ENCODE measurements around the gene LIN28A. TPM values are rescaled to one million over a fixed set of nuclear protein-coding genes. Genes with fewer than 3 reads are reported as not detected.

Gene LIN28A
- total RNA-seq, 1 experiment from 2014 or later = 1,289 TPM

DNA sequence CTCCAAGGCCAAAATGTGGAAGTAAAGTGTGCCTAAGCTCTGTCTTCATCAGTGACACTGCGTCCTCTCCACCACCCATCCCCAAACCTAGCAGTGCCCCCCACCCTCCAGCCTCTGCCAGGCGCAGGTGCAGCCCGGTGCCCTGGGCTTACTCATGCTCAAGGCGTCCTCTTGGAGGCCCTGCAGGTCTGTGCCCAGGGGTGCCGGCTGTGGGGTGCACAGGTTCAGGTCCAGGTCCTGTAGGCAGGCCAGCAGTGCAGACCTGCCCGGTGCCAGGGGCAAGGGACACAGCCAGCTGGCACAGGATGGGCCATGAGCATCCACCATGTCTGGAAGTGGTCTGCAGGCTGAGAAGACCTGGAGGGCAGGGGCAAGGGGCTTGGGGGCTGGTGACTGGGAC lies 43.2 kb upstream of the LIN28A start:
- TF ChIP-seq, protein P1, sequence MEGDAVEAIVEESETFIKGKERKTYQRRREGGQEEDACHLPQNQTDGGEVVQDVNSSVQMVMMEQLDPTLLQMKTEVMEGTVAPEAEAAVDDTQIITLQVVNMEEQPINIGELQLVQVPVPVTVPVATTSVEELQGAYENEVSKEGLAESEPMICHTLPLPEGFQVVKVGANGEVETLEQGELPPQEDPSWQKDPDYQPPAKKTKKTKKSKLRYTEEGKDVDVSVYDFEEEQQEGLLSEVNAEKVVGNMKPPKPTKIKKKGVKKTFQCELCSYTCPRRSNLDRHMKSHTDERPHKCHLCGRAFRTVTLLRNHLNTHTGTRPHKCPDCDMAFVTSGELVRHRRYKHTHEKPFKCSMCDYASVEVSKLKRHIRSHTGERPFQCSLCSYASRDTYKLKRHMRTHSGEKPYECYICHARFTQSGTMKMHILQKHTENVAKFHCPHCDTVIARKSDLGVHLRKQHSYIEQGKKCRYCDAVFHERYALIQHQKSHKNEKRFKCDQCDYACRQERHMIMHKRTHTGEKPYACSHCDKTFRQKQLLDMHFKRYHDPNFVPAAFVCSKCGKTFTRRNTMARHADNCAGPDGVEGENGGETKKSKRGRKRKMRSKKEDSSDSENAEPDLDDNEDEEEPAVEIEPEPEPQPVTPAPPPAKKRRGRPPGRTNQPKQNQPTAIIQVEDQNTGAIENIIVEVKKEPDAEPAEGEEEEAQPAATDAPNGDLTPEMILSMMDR (conservative IDR thresholded peaks at IDR 0.05) = no peak
- no peak overlapping the region for H2BK15ac ChIP-seq (ENCODE audit: low read depth, low read length)
- H3K79me2 ChIP-seq (ENCODE audit: insufficient read depth, low read length) = no peaks in the 10 kb centered on the region
- no peaks in the 10 kb centered on the region for H3K4me1 ChIP-seq (ENCODE audit: insufficient read depth, low read length)
- H3K4me3 Mint-ChIP-seq = no peak overlapping the region
- no peak overlapping the region for H2BK20ac ChIP-seq (ENCODE audit: low read depth, low read length, poor library complexity, severe bottlenecking)
- H3K27me3 ChIP-seq (ENCODE audit: insufficient read depth, low read length) = no peaks in the 10 kb centered on the region
- no peaks in the 10 kb centered on the region for H3K9me3 ChIP-seq (ENCODE audit: control insufficient read depth, low read depth, low read length)
- no peak overlapping the region for H2AFZ ChIP-seq (ENCODE audit: low read length)
- H3K9me3 Mint-ChIP-seq = peaks cover 0 to 3% of the 10 kb centered on the region in 2 experiments; a peak in 3 of 5 replicates
- no peaks in the 10 kb centered on the region for H3K36me3 Mint-ChIP-seq (ENCODE audit: insufficient read depth in 1 of 3, low read depth in 3 of 3)
- H3K4ac ChIP-seq (ENCODE audit: low read depth, low read length) = no peak overlapping the region
- peaks cover 10 to 17% of the 10 kb centered on the region in 2 experiments for H3K4me1 Mint-ChIP-seq
- H3K27ac Mint-ChIP-seq = no peak overlapping the region
- no peaks in the 10 kb centered on the region for H3K79me1 ChIP-seq (ENCODE audit: insufficient read depth, low read depth, low read length, poor library complexity, severe bottlenecking)
- H2BK12ac ChIP-seq (ENCODE audit: insufficient read length, low read depth, low read length) = no peak overlapping the region
- no peak overlapping the region for H2BK5ac ChIP-seq (ENCODE audit: insufficient read length, low read length)
- no peak overlapping the region for H4K91ac ChIP-seq (ENCODE audit: insufficient read length, low read depth, low read length)
- WGBS (ENCODE audit: extremely low coverage, insufficient read length, low lambda C conversion rate) = no CpG with 5 or more reads among the region's 6 CpGs
- H3K4me2 ChIP-seq (ENCODE audit: insufficient read depth, insufficient read length, low read length) = no peak overlapping the region
- no peak overlapping the region for H2AK5ac ChIP-seq (ENCODE audit: insufficient read length, low read length)
- no peak overlapping the region for H3K27ac ChIP-seq (ENCODE audit: insufficient read length, low read depth, low read length)
- H3K56ac ChIP-seq (ENCODE audit: insufficient read length, low read depth, low read length) = no peak overlapping the region
- H4K5ac ChIP-seq (ENCODE audit: insufficient read length, low read depth, low read length) = no peak overlapping the region
- no peaks in the 10 kb centered on the region for H3K23me2 ChIP-seq (ENCODE audit: insufficient read length, low read depth, low read length, poor library complexity, severe bottlenecking)
- no peak overlapping the region for H3K14ac ChIP-seq (ENCODE audit: insufficient read depth, low read length)
- no peak overlapping the region for H3K23ac ChIP-seq (ENCODE audit: insufficient read length, low read depth, low read length)
- no peak overlapping the region for H3K9ac ChIP-seq (ENCODE audit: extremely low read depth, insufficient read length, low read length)
- H3K27me3 Mint-ChIP-seq (ENCODE audit: low read depth) = peaks cover 30% of the 10 kb centered on the region
- no peak overlapping the region for H3T11ph ChIP-seq (ENCODE audit: low read length)
- no peak overlapping the region for H4K8ac ChIP-seq (replicated peaks; ENCODE audit: insufficient read length, low read depth, low read length)
- no peaks in the 10 kb centered on the region for H4K20me1 ChIP-seq (ENCODE audit: control insufficient read depth, insufficient read depth, insufficient read length)
- H2BK120ac ChIP-seq (ENCODE audit: low read depth, low read length, poor library complexity, severe bottlenecking) = no peak overlapping the region
- no peak for DNase-seq
- H3K18ac ChIP-seq (ENCODE audit: insufficient read length, low read depth, low read length) = no peak overlapping the region
